Measurements from ENCODE around the gene NFKBIE.
A peak's percentile ranks its signal among the peaks of the same experiment; 100 is the strongest.

- TF ChIP-seq POLR2AphosphoS5 (IDR thresholded peaks at IDR 0.05; ENCODE audit: low read depth, low read length) (no peak), CTCF (IDR thresholded peaks at IDR 0.05 in 2 of 3, conservative IDR thresholded peaks at IDR 0.05 in 1 of 3; ENCODE audit: borderline replicate concordance in 1 of 3, insufficient read depth in 1 of 3, low read depth in 2 of 3, low read length in 2 of 3) (peak; percentile 46 to 87 (median 85); a peak in 5 of 6 replicates), SRF (IDR thresholded peaks at IDR 0.05; ENCODE audit: low read depth) (no peak), EZH2phosphoT487 (IDR thresholded peaks at IDR 0.05; ENCODE audit: borderline replicate concordance) (no peak), MAX (IDR thresholded peaks at IDR 0.05) (no peak), EZH2 (IDR thresholded peaks at IDR 0.05) (no peak), SP1 (IDR thresholded peaks at IDR 0.05; ENCODE audit: low read depth) (no peak), ZNF274 (IDR thresholded peaks at IDR 0.05; ENCODE audit: low read depth, low read length) (no peak), REST (IDR thresholded peaks at IDR 0.05; ENCODE audit: low read depth) (no peak), ZBTB33 (IDR thresholded peaks at IDR 0.05; ENCODE audit: extremely low read depth, insufficient replicate concordance, low read length) (no peak), YY1 (IDR thresholded peaks at IDR 0.05; ENCODE audit: extremely low read depth, insufficient replicate concordance, low read depth, low read length) (peak; percentile 59), ATF3 (IDR thresholded peaks at IDR 0.05) (no peak), POLR2A (IDR thresholded peaks at IDR 0.05; ENCODE audit: borderline replicate concordance, extremely low read depth, insufficient read depth, insufficient read length) (no peak), TCF7L2 (IDR thresholded peaks at IDR 0.05; ENCODE audit: borderline replicate concordance, extremely low read depth, insufficient read depth, insufficient read length) (no peak)
Measured at GRCh38 chr6:44304282-44305199, 39.2 kb upstream of the NFKBIE start.

Data from HCT116 (cell line).